GM19468 (cell line): ENCODE results near the gene KRTAP3-1.
"Not testable (repeated sequence)": the region's sequence is repeated elsewhere in the genome, so short reads cannot be mapped to it uniquely, and the experiment has no call there.

Experiments
- ATAC-seq: cut with Tn5 transposase; IDR thresholded peaks from one replicate; pipeline ENCODE4 v1.9.1; 2021; ENCODE audit warnings: mild to moderate bottlenecking, moderate library complexity, moderate number of reproducible peaks; ENCODE audit not compliant: unreplicated experiment; ENCODE audit errors: extremely low read depth

KRTAP3-1 gene

GRCh38 chr17:41016578-41017215 is 7.8 kb upstream of the KRTAP3-1 start:
- ATAC-seq, result no peak

- ATAC-seq, result no peak
These were observed 6.5 kb upstream of the KRTAP3-1 start for GRCh38 chr17:41015454-41015853.

GRCh38 chr17:41013606-41014005 is 4.7 kb upstream of the KRTAP3-1 start:
- no peak for ATAC-seq

GRCh38 chr17:41013181-41013580 is 4.3 kb upstream of the KRTAP3-1 start:
- no peak for ATAC-seq

GRCh38 chr17:41012326-41013120 is 3.6 kb upstream of the KRTAP3-1 start:
- ATAC-seq, result no peak

GRCh38 chr17:41010441-41010840 is 1.5 kb upstream of the KRTAP3-1 start:
- no peak for ATAC-seq

GRCh38 chr17:41009936-41010335 is 1.0 kb upstream of the KRTAP3-1 start:
- no peak for ATAC-seq

GRCh38 chr17:41009301-41009760 is 403 bp upstream of the KRTAP3-1 start:
- no peak for ATAC-seq

- ATAC-seq, result no peak
These were observed 4.5 kb downstream of the KRTAP3-1 start for GRCh38 chr17:41004397-41004796.

- no peak for ATAC-seq
These were observed 5.0 kb downstream of the KRTAP3-1 start for GRCh38 chr17:41003926-41004325.

GRCh38 chr17:41002814-41003213 is 6.1 kb downstream of the KRTAP3-1 start:
- no peak for ATAC-seq

- no peak for ATAC-seq
These were observed 7.1 kb downstream of the KRTAP3-1 start for GRCh38 chr17:41001795-41002194.

- ATAC-seq, result not testable (repeated sequence)
These were observed 9.4 kb downstream of the KRTAP3-1 start, which contains the start of gene KRTAP3-2 for GRCh38 chr17:40999563-40999962. Gene KRTAP3-2, minus strand, starts transcription at chr17:40999906. Its CDS starts 53 bp downstream, at chr17:40999853.

GRCh38 chr17:40997361-40997760 is 11.6 kb downstream of the KRTAP3-1 start:
- no peak for ATAC-seq

- no peak for ATAC-seq
These were observed 12.1 kb downstream of the KRTAP3-1 start for GRCh38 chr17:40996829-40997228.

GRCh38 chr17:40995116-40995515 is 13.8 kb downstream of the KRTAP3-1 start:
- ATAC-seq, result no peak

GRCh38 chr17:40993839-40994238 is 15.1 kb downstream of the KRTAP3-1 start, which contains the start of gene KRTAP3-3:
Gene KRTAP3-3, minus strand, starts transcription at chr17:40994164. Its CDS starts 67 bp downstream, at chr17:40994097.
- no peak for ATAC-seq

- no peak for ATAC-seq
These were observed 15.8 kb downstream of the KRTAP3-1 start for GRCh38 chr17:40993084-40993483.

GRCh38 chr17:40992666-40993065 is 16.3 kb downstream of the KRTAP3-1 start:
- ATAC-seq, result no peak

GRCh38 chr17:40986920-40987319 is 22.0 kb downstream of the KRTAP3-1 start:
- ATAC-seq, result no peak

GRCh38 chr17:40984226-40984625 is 24.7 kb downstream of the KRTAP3-1 start, which contains the start of gene KRT40:
Gene KRT40, minus strand, starts transcription at chr17:40984326. Its CDS starts 53 bp downstream, at chr17:40984273.
- no peak for ATAC-seq
